HG03135 (cell line): ENCODE measurements around the gene PIK3CB.

Experiments
- ATAC-seq: cut with Tn5 transposase; IDR thresholded peaks from one replicate; pipeline ENCODE4 v1.9.1; 2021; ENCODE audit warnings: mild to moderate bottlenecking, moderate library complexity; ENCODE audit not compliant: unreplicated experiment

Gene PIK3CB

GRCh38 chr3:138768125-138768524, 66.6 kb downstream of the PIK3CB start:
- no peak for ATAC-seq

- no peak for ATAC-seq
These were observed 67.1 kb downstream of the PIK3CB start for GRCh38 chr3:138767498-138768104.

- no peak for ATAC-seq
These were observed 73.7 kb downstream of the PIK3CB start for GRCh38 chr3:138761002-138761401.

GRCh38 chr3:138748190-138748589, 86.5 kb downstream of the PIK3CB start:
- ATAC-seq: no peak

GRCh38 chr3:138747225-138747624, 87.5 kb downstream of the PIK3CB start:
- ATAC-seq: no peak

GRCh38 chr3:138740072-138740471, 94.7 kb downstream of the PIK3CB start:
- ATAC-seq: no peak

GRCh38 chr3:138732456-138732855, 102.3 kb downstream of the PIK3CB start:
- no peak for ATAC-seq

GRCh38 chr3:138726946-138727730, 107.6 kb downstream of the PIK3CB start:
- ATAC-seq: no peak

GRCh38 chr3:138726042-138726441, 108.7 kb downstream of the PIK3CB start:
- peak; percentile 71 for ATAC-seq

- ATAC-seq: no peak
These were observed 109.6 kb downstream of the PIK3CB start for GRCh38 chr3:138725116-138725515.

- no peak for ATAC-seq
These were observed 110.3 kb downstream of the PIK3CB start for GRCh38 chr3:138724443-138724842.

GRCh38 chr3:138718849-138719248, 115.9 kb downstream of the PIK3CB start:
- ATAC-seq: no peak

- ATAC-seq: peak; percentile 69
These were observed 117.4 kb downstream of the PIK3CB start for GRCh38 chr3:138717348-138717747.

- no peak for ATAC-seq
These were observed 122.6 kb downstream of the PIK3CB start for GRCh38 chr3:138712086-138712485.

GRCh38 chr3:138705675-138706074, 129.1 kb downstream of the PIK3CB start:
- no peak for ATAC-seq

GRCh38 chr3:138696666-138697370, 137.9 kb downstream of the PIK3CB start:
- ATAC-seq: no peak

- ATAC-seq: no peak
These were observed 140.3 kb downstream of the PIK3CB start for GRCh38 chr3:138694287-138695007.

- ATAC-seq: no peak
These were observed 142.6 kb downstream of the PIK3CB start for GRCh38 chr3:138692152-138692551.

- ATAC-seq: no peak
These were observed 143.4 kb downstream of the PIK3CB start for GRCh38 chr3:138691351-138691750.

- ATAC-seq: no peak
These were observed 144.7 kb downstream of the PIK3CB start for GRCh38 chr3:138690036-138690435.

- ATAC-seq: no peak
These were observed 145.8 kb downstream of the PIK3CB start for GRCh38 chr3:138688871-138689299.
